HG02610 (cell line): ENCODE data around the gene DLL1.
"Not testable (repeated sequence)": the region's sequence is repeated elsewhere in the genome, so short reads cannot be mapped to it uniquely, and the experiment has no call there.

Experiments
- ATAC-seq: cut with Tn5 transposase; IDR thresholded peaks from one replicate; pipeline ENCODE4 v1.9.1; 2021; ENCODE audit warnings: mild to moderate bottlenecking, moderate library complexity; ENCODE audit not compliant: unreplicated experiment

DLL1 gene

GRCh38 chr6:170269151-170269845 is 21.6 kb downstream of the DLL1 start:
- ATAC-seq: no peak

GRCh38 chr6:170268216-170269129 is 22.4 kb downstream of the DLL1 start:
- ATAC-seq: no peak

GRCh38 chr6:170267688-170268087 is 23.2 kb downstream of the DLL1 start:
- no peak for ATAC-seq

GRCh38 chr6:170266061-170266825 is 24.6 kb downstream of the DLL1 start:
- no peak for ATAC-seq

GRCh38 chr6:170265655-170266054 is 25.2 kb downstream of the DLL1 start:
- ATAC-seq: no peak

- ATAC-seq: not testable (repeated sequence)
Measured at GRCh38 chr6:170264644-170265043, 26.2 kb downstream of the DLL1 start.

- ATAC-seq: no peak
Measured at GRCh38 chr6:170264086-170264485, 26.8 kb downstream of the DLL1 start.

- no peak for ATAC-seq
Measured at GRCh38 chr6:170263410-170263809, 27.5 kb downstream of the DLL1 start.

GRCh38 chr6:170262489-170263088 is 28.3 kb downstream of the DLL1 start:
- ATAC-seq: no peak

GRCh38 chr6:170261643-170262488 is 29.0 kb downstream of the DLL1 start:
- no peak for ATAC-seq

GRCh38 chr6:170260686-170261085 is 30.2 kb downstream of the DLL1 start:
- ATAC-seq: no peak

- ATAC-seq: no peak
Measured at GRCh38 chr6:170259278-170259677, 31.6 kb downstream of the DLL1 start.

- ATAC-seq: no peak
Measured at GRCh38 chr6:170258407-170258806, 32.5 kb downstream of the DLL1 start.

GRCh38 chr6:170257376-170257775 is 33.5 kb downstream of the DLL1 start:
- ATAC-seq: no peak

- no peak for ATAC-seq
Measured at GRCh38 chr6:170256641-170257040, 34.2 kb downstream of the DLL1 start.

GRCh38 chr6:170255426-170256125 is 35.3 kb downstream of the DLL1 start:
- ATAC-seq: no peak

- no peak for ATAC-seq
Measured at GRCh38 chr6:170254315-170255213, 36.3 kb downstream of the DLL1 start.

GRCh38 chr6:170253910-170254269 is 37.0 kb downstream of the DLL1 start:
- no peak for ATAC-seq
